Measurements from ENCODE around the gene LPCAT3. TPM values are rescaled to one million over a fixed set of nuclear protein-coding genes. Genes with fewer than 3 reads are reported as not detected.
"Not testable (repeated sequence)": the region's sequence is repeated elsewhere in the genome, so short reads cannot be mapped to it uniquely, and the experiment has no call there.

LPCAT3 gene
- total and polyA plus RNA-seq, 4 donors: 45.4 to 78.6 (median 56.2) TPM

GRCh38 chr12:7012024-7012607 is 6.2 kb downstream of the LPCAT3 start:
- TF ChIP-seq, protein P1, sequence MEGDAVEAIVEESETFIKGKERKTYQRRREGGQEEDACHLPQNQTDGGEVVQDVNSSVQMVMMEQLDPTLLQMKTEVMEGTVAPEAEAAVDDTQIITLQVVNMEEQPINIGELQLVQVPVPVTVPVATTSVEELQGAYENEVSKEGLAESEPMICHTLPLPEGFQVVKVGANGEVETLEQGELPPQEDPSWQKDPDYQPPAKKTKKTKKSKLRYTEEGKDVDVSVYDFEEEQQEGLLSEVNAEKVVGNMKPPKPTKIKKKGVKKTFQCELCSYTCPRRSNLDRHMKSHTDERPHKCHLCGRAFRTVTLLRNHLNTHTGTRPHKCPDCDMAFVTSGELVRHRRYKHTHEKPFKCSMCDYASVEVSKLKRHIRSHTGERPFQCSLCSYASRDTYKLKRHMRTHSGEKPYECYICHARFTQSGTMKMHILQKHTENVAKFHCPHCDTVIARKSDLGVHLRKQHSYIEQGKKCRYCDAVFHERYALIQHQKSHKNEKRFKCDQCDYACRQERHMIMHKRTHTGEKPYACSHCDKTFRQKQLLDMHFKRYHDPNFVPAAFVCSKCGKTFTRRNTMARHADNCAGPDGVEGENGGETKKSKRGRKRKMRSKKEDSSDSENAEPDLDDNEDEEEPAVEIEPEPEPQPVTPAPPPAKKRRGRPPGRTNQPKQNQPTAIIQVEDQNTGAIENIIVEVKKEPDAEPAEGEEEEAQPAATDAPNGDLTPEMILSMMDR (IDR thresholded peaks at IDR 0.05; ENCODE audit: control extremely low read depth, extremely low read depth): no peak

DNA sequence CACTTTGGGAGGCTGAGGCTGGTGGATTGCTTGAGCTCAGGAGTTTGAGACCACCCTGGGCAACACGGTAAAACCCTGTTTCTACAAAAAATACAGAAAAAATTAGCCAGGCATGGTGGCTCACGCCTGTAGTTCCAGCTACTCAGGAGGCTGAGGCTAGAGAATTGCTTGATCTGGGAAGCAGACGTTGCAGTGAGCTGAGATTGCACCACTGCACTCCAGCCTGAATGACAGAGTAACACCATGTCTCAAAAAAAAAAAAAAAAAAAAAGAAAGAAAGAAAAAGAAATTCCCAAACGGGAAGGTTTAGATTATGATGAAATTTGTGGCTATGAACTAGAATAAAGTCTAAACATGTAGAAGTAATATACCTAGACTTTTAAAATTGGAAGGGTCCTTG is 6.9 kb downstream of the LPCAT3 start:
- not testable (repeated sequence) for ATAC-seq (ENCODE audit: insufficient read depth, low FRiP score); H3K27ac ChIP-seq (ENCODE audit: low read depth in 1 of 2, low read length in 1 of 2); DNase-seq; H3K4me3 ChIP-seq; H3K27me3 ChIP-seq (ENCODE audit: control insufficient read depth in 3 of 3, insufficient read depth in 3 of 3, low read length in 2 of 3); H3K9ac ChIP-seq (ENCODE audit: insufficient read depth in 1 of 2, low read length in 2 of 2); H3K9me3 ChIP-seq (ENCODE audit: control insufficient read depth in 4 of 4, insufficient read depth in 3 of 4, low read length in 3 of 4); H3K4me1 ChIP-seq (ENCODE audit: control insufficient read depth in 5 of 5, insufficient read depth in 5 of 5, low read length in 5 of 5)
- peaks cover 2 to 21% (median 5%) of the 10 kb centered on the region in 4 donors for H3K36me3 ChIP-seq (ENCODE audit: control insufficient read depth in 4 of 4, insufficient read depth in 4 of 4, low read length in 4 of 4)
- 61 to 78% methylated on average over 4 of the region's 4 CpGs for WGBS, 2 donors

More at GRCh38 chr12:7012024-7012607, 6.2 kb downstream of the LPCAT3 start:
- WGBS, 2 donors: 90 to 92% methylated on average over 4 of the region's 4 CpGs
- Histone ChIP-seq H3K36me3 (ENCODE audit: control insufficient read depth in 4 of 4, insufficient read depth in 4 of 4, low read length in 4 of 4) (peaks cover 2 to 21% (median 5%) of the 10 kb centered on the region in 4 donors), H3K9ac (ENCODE audit: insufficient read depth in 1 of 2, low read length in 2 of 2) (no peak overlapping the region), H3K4me3 (no peak overlapping the region), H3K27me3 (ENCODE audit: control insufficient read depth in 3 of 3, insufficient read depth in 3 of 3, low read length in 2 of 3) (no peaks in the 10 kb centered on the region), H3K27ac (ENCODE audit: low read depth in 1 of 2, low read length in 1 of 2) (no peak overlapping the region), H3K4me1 (ENCODE audit: control insufficient read depth in 5 of 5, insufficient read depth in 5 of 5, low read length in 5 of 5) (peaks cover 1 to 8% (median 4%) of the 10 kb centered on the region in 5 donors), H3K9me3 (ENCODE audit: control insufficient read depth in 4 of 4, insufficient read depth in 3 of 4, low read length in 3 of 4) (no peaks in the 10 kb centered on the region)
- no peak for DNase-seq
- ATAC-seq (ENCODE audit: insufficient read depth, low FRiP score): no peak

GRCh38 chr12:7009512-7009911 is 8.8 kb downstream of the LPCAT3 start:
- peaks cover 2 to 21% (median 5%) of the 10 kb centered on the region in 4 donors for H3K36me3 ChIP-seq (ENCODE audit: control insufficient read depth in 4 of 4, insufficient read depth in 4 of 4, low read length in 4 of 4)
- H3K4me3 ChIP-seq: no peak overlapping the region
- TF ChIP-seq, protein P1 (IDR thresholded peaks at IDR 0.05; ENCODE audit: control extremely low read depth, extremely low read depth): no peak
- no peaks in the 10 kb centered on the region for H3K27me3 ChIP-seq (ENCODE audit: control insufficient read depth in 3 of 3, insufficient read depth in 3 of 3, low read length in 2 of 3)
- DNase-seq: no peak
- H3K9me3 ChIP-seq (ENCODE audit: control insufficient read depth in 4 of 4, insufficient read depth in 3 of 4, low read length in 3 of 4): no peaks in the 10 kb centered on the region
- no peak overlapping the region for H3K27ac ChIP-seq (ENCODE audit: low read depth in 1 of 2, low read length in 1 of 2)
- no peak overlapping the region for H3K9ac ChIP-seq (ENCODE audit: insufficient read depth in 1 of 2, low read length in 2 of 2)
- ATAC-seq (ENCODE audit: insufficient read depth, low FRiP score): no peak
- peaks cover 0 to 5% (median 0%) of the 10 kb centered on the region in 5 donors for H3K4me1 ChIP-seq (ENCODE audit: control insufficient read depth in 5 of 5, insufficient read depth in 5 of 5, low read length in 5 of 5)

GRCh38 chr12:7008864-7009263 is 9.4 kb downstream of the LPCAT3 start:
- no peaks in the 10 kb centered on the region for H3K27me3 ChIP-seq (ENCODE audit: control insufficient read depth in 3 of 3, insufficient read depth in 3 of 3, low read length in 2 of 3)
- TF ChIP-seq, protein P1 (IDR thresholded peaks at IDR 0.05; ENCODE audit: control extremely low read depth, extremely low read depth): no peak
- no peak for ATAC-seq (ENCODE audit: insufficient read depth, low FRiP score)
- H3K4me1 ChIP-seq (ENCODE audit: control insufficient read depth in 5 of 5, insufficient read depth in 5 of 5, low read length in 5 of 5): peaks cover 0 to 5% (median 0%) of the 10 kb centered on the region in 5 donors
- H3K36me3 ChIP-seq (ENCODE audit: control insufficient read depth in 4 of 4, insufficient read depth in 4 of 4, low read length in 4 of 4): peaks cover 2 to 21% (median 5%) of the 10 kb centered on the region in 4 donors
- H3K9me3 ChIP-seq (ENCODE audit: control insufficient read depth in 4 of 4, insufficient read depth in 3 of 4, low read length in 3 of 4): no peaks in the 10 kb centered on the region
- no peak for DNase-seq
- 69 to 88% methylated on average over 2 of the region's 2 CpGs for WGBS, 2 donors
- no peak overlapping the region for H3K27ac ChIP-seq (ENCODE audit: low read depth in 1 of 2, low read length in 1 of 2)
- no peak overlapping the region for H3K4me3 ChIP-seq
- no peak overlapping the region for H3K9ac ChIP-seq (ENCODE audit: insufficient read depth in 1 of 2, low read length in 2 of 2)
